Keratinocyte (primary cell): ENCODE measurements around the gene KCNJ1. TPM values are rescaled to one million over a fixed set of nuclear protein-coding genes. Genes with fewer than 3 reads are reported as not detected.

Source experiments
- DNase-seq: peaks from one replicate; pipeline ENCODE4 v3.0.0-alpha.2; 2011; ENCODE audit warnings: low read depth, missing footprints, low spot score
- FAIRE-seq: peaks from 2 replicates; lab custom pipeline; 2011; peaks lifted over from hg19 to GRCh38; lab: Jason Lieb, UNC
- H2AFZ ChIP-seq: 2 replicates; pipeline ENCODE4 v1.6.0; 2012; ENCODE audit warnings: low read length, control low read depth, inconsistent platforms; ENCODE audit not compliant: control insufficient read depth
- H3K27ac ChIP-seq: 2 replicates; pipeline ENCODE4 v1.5.1; 2011; ENCODE audit warnings: low read length; ENCODE audit not compliant: control insufficient read depth, insufficient read depth
- H3K27me3 ChIP-seq: 3 replicates; pipeline ENCODE4 v1.6.0; 2011; ENCODE audit warnings: low read length; ENCODE audit not compliant: control insufficient read depth, insufficient read depth; ENCODE audit errors: extremely low read depth
- H3K36me3 ChIP-seq, 2 experiments: 2 replicates in 1 of 2; 3 replicates in 1 of 2; pipeline ENCODE4 v1.5.1; 2011; ENCODE audit warnings: low read length in 2 of 2, mild to moderate bottlenecking in 1 of 2; ENCODE audit not compliant: control insufficient read depth in 2 of 2, insufficient read depth in 2 of 2; ENCODE audit errors: extremely low read depth in 1 of 2
- H3K4me1 ChIP-seq: 3 replicates; pipeline ENCODE4 v1.5.1; 2011; ENCODE audit warnings: low read length; ENCODE audit not compliant: control insufficient read depth, insufficient read depth; ENCODE audit errors: extremely low read depth
- H3K4me2 ChIP-seq: 3 replicates; pipeline ENCODE4 v1.6.0; 2011; ENCODE audit warnings: low read depth, low read length; ENCODE audit not compliant: control insufficient read depth, insufficient read depth; ENCODE audit errors: extremely low read depth
- H3K4me3 ChIP-seq, 3 experiments: fragments of 200-600 bp in 1 of 3; sonication (generic) in 1 of 3; 2 replicates in 2 of 3; 3 replicates in 1 of 3; pipeline ENCODE4 v1.5.1; 2011 to 2016; ENCODE audit warnings: low read length in 3 of 3, mild to moderate bottlenecking in 3 of 3, control low read depth in 2 of 3, inconsistent platforms in 1 of 3, low read depth in 1 of 3, mixed read lengths in 1 of 3, mixed run types in 1 of 3, moderate library complexity in 1 of 3; ENCODE audit not compliant: control insufficient read depth in 2 of 3, insufficient read depth in 2 of 3; ENCODE audit errors: extremely low read depth in 1 of 3
- H3K79me2 ChIP-seq: 2 replicates; pipeline ENCODE4 v1.6.0; 2012; ENCODE audit warnings: low read length; ENCODE audit not compliant: control insufficient read depth, insufficient read depth
- H3K9ac ChIP-seq: 3 replicates; pipeline ENCODE4 v1.6.0; 2011; ENCODE audit warnings: low read length; ENCODE audit not compliant: control insufficient read depth, insufficient read depth; ENCODE audit errors: extremely low read depth
- H3K9me1 ChIP-seq: 3 replicates; pipeline ENCODE4 v1.6.0; 2011; ENCODE audit warnings: low read length; ENCODE audit not compliant: control insufficient read depth, insufficient read depth; ENCODE audit errors: extremely low read depth
- H3K9me3 ChIP-seq: 2 replicates; pipeline ENCODE4 v1.5.1; 2012; ENCODE audit warnings: low read depth, low read length; ENCODE audit not compliant: control insufficient read depth
- H4K20me1 ChIP-seq: 3 replicates; pipeline ENCODE4 v1.6.0; 2011; ENCODE audit warnings: low read length; ENCODE audit not compliant: control insufficient read depth, insufficient read depth; ENCODE audit errors: extremely low read depth
- CTCF ChIP-seq, 3 experiments: IDR thresholded peaks in 1 of 3; conservative IDR thresholded peaks in 1 of 3; optimal IDR thresholded peaks in 1 of 3; 2 replicates in 2 of 3; 3 replicates in 1 of 3; pipeline versions ENCODE3 to v1.5.1; 2011; ENCODE audit warnings: low read length in 3 of 3, mild to moderate bottlenecking in 3 of 3, moderate library complexity in 2 of 3, control low read depth in 1 of 3, inconsistent platforms in 1 of 3; ENCODE audit not compliant: insufficient read depth in 2 of 3; ENCODE audit errors: extremely low read depth in 1 of 3
- EZH2 ChIP-seq: IDR thresholded peaks from one replicate; pipeline ENCODE4 v1.6.1; 2012; ENCODE audit warnings: inconsistent platforms, mild to moderate bottlenecking, low read length, moderate library complexity
- dilution Hi-C: fragments of 300-500 bp; cut with MboI; formaldehyde crosslinking; loops from one replicate; pipeline ENCODE4 v1.7.0; 2020; ENCODE audit warnings: low sequenced_read_pairs; ENCODE audit not compliant: extremely low pct_ligation_motif_present
- polyA plus RNA-seq, 5 experiments: library from polyadenylated mRNA; depleted of rRNA in 3 of 5; stranded (reverse) in 3 of 5; stranded (forward) in 1 of 5; unstranded in 1 of 5; fragments of >200 nt; gene quantifications; 1 replicate in 1 of 5; 2 replicates in 3 of 5; 3 replicates in 1 of 5; pipeline versions ENCODE4 v1.2.1 to v1.2.3, GENCODE V29; 2011 to 2012; ENCODE audit warnings: missing spikeins in 2 of 5, low read depth in 1 of 5, low replicate concordance in 1 of 5

The KCNJ1 gene
- polyA plus RNA-seq, 1 donor (not counting 4 experiments of a cell fraction or from before 2014, with no cell fraction given) = 0.12 TPM

GRCh38 chr11:128893578-128894285 is 26.6 kb upstream of the KCNJ1 start:
- peak; percentile 13 for FAIRE-seq
- DNase-seq = no peak
- Histone ChIP-seq H3K9ac (no peak overlapping the region), H3K4me2 (no peak overlapping the region), H3K27me3 (peaks cover 13% of the 10 kb centered on the region), H3K9me1 (no peaks in the 10 kb centered on the region), H3K9me3 (no peaks in the 10 kb centered on the region), H4K20me1 (no peaks in the 10 kb centered on the region), H3K36me3 (no peaks in the 10 kb centered on the region), H3K79me2 (no peaks in the 10 kb centered on the region), H3K4me1 (peaks cover 15% of the 10 kb centered on the region), H3K27ac (no peak overlapping the region), H3K4me3 (no peak overlapping the region), H2AFZ (no peak overlapping the region)
- dilution Hi-C loops = no loop called here
- no peak for TF ChIP-seq CTCF (optimal IDR thresholded peaks at IDR 0.05 in 1 of 3, IDR thresholded peaks at IDR 0.05 in 1 of 3, conservative IDR thresholded peaks at IDR 0.05 in 1 of 3; ENCODE audit: extremely low read depth in 1 of 3, insufficient read depth in 2 of 3, low read length in 3 of 3)

- Histone ChIP-seq H3K9ac (no peak overlapping the region), H3K9me1 (no peaks in the 10 kb centered on the region), H3K9me3 (no peaks in the 10 kb centered on the region), H3K36me3 (no peaks in the 10 kb centered on the region), H4K20me1 (no peaks in the 10 kb centered on the region), H3K79me2 (no peaks in the 10 kb centered on the region), H3K4me2 (no peak overlapping the region), H3K4me1 (peaks cover 14% of the 10 kb centered on the region), H3K27me3 (peaks cover 13% of the 10 kb centered on the region), H3K27ac (no peak overlapping the region), H3K4me3 (no peak overlapping the region), H2AFZ (no peak overlapping the region)
- DNase-seq (no peak), FAIRE-seq (no peak)
- dilution Hi-C loops = no loop called here
- no peak for TF ChIP-seq EZH2
- TF ChIP-seq CTCF (optimal IDR thresholded peaks at IDR 0.05 in 1 of 3, IDR thresholded peaks at IDR 0.05 in 1 of 3, conservative IDR thresholded peaks at IDR 0.05 in 1 of 3; ENCODE audit: extremely low read depth in 1 of 3, insufficient read depth in 2 of 3, low read length in 3 of 3) = no peak
Observed at GRCh38 chr11:128892866-128893565, 25.9 kb upstream of the KCNJ1 start.
